Trophoblast cell (in vitro differentiated cells and primary cell): ENCODE measurements around the gene ASAP3.

Source experiments
- DNase-seq, 2 donors: peaks; one replicate each; pipeline ENCODE4 v3.0.0-alpha.2; 2016
- H2AFZ ChIP-seq: 2 replicates; pipeline ENCODE4 v1.6.1; 2013; ENCODE audit warnings: low read length, moderate library complexity, mild to moderate bottlenecking; ENCODE audit not compliant: insufficient read depth, poor library complexity
- H2AK5ac ChIP-seq: 2 replicates; pipeline ENCODE4 v1.6.1; 2013; ENCODE audit warnings: mild to moderate bottlenecking, low read length
- H2BK120ac ChIP-seq: 2 replicates; pipeline ENCODE4 v1.6.1; 2013; ENCODE audit warnings: low read length, mild to moderate bottlenecking, moderate library complexity; ENCODE audit not compliant: insufficient read depth, poor library complexity
- H2BK12ac ChIP-seq: 2 replicates; pipeline ENCODE4 v1.6.1; 2013; ENCODE audit warnings: mild to moderate bottlenecking, low read length, moderate library complexity
- H2BK5ac ChIP-seq: 2 replicates; pipeline ENCODE4 v1.6.1; 2013; ENCODE audit warnings: low read length, low read depth, moderate library complexity, mild to moderate bottlenecking; ENCODE audit not compliant: poor library complexity
- H3K14ac ChIP-seq: 2 replicates; pipeline ENCODE4 v1.6.1; 2013; ENCODE audit warnings: mild to moderate bottlenecking, low read length
- H3K18ac ChIP-seq: 2 replicates; pipeline ENCODE4 v1.6.1; 2013; ENCODE audit warnings: mild to moderate bottlenecking, low read length
- H3K23ac ChIP-seq: 2 replicates; pipeline ENCODE4 v1.6.1; 2013; ENCODE audit warnings: low read length
- H3K27ac ChIP-seq: 2 replicates; pipeline ENCODE4 v1.5.1; 2013; ENCODE audit warnings: low read depth, mild to moderate bottlenecking, inconsistent platforms, low read length, moderate library complexity
- H3K27me3 ChIP-seq: 2 replicates; pipeline ENCODE4 v1.6.1; 2013; ENCODE audit warnings: inconsistent platforms, mild to moderate bottlenecking, low read length, moderate library complexity; ENCODE audit not compliant: insufficient read depth
- H3K36me3 ChIP-seq, 2 experiments: 1 replicate in 1 of 2; 2 replicates in 1 of 2; pipeline ENCODE4 v1.6.1; 2013; ENCODE audit warnings: low read length in 2 of 2, mild to moderate bottlenecking in 2 of 2, moderate library complexity in 1 of 2; ENCODE audit not compliant: insufficient read depth in 2 of 2, control insufficient read depth in 1 of 2
- H3K4ac ChIP-seq: 2 replicates; pipeline ENCODE4 v1.6.1; 2013; ENCODE audit warnings: low read depth, mild to moderate bottlenecking, low read length, moderate library complexity
- H3K4me1 ChIP-seq, 2 experiments: 1 replicate in 1 of 2; 2 replicates in 1 of 2; pipeline ENCODE4 v1.6.1; 2013; ENCODE audit warnings: low read length in 2 of 2, mild to moderate bottlenecking in 2 of 2, moderate library complexity in 1 of 2; ENCODE audit not compliant: insufficient read depth in 2 of 2, control insufficient read depth in 1 of 2
- H3K4me2 ChIP-seq: 2 replicates; pipeline ENCODE4 v1.6.1; 2013; ENCODE audit warnings: inconsistent platforms, mild to moderate bottlenecking, low read length, moderate library complexity
- H3K4me3 ChIP-seq: 2 replicates; pipeline ENCODE4 v1.5.1; 2013; ENCODE audit warnings: mild to moderate bottlenecking, low read depth, low read length, inconsistent platforms
- H3K79me1 ChIP-seq: one replicate; pipeline ENCODE4 v1.6.1; 2013; ENCODE audit warnings: low read length
- H3K79me2 ChIP-seq: 2 replicates; pipeline ENCODE4 v1.6.1; 2013; ENCODE audit warnings: low read length, mild to moderate bottlenecking; ENCODE audit not compliant: control insufficient read depth, insufficient read depth, poor library complexity
- H3K9ac ChIP-seq: 2 replicates; pipeline ENCODE4 v1.6.1; 2013; ENCODE audit warnings: mild to moderate bottlenecking, low read length
- H3K9me3 ChIP-seq: 2 replicates; pipeline ENCODE4 v1.6.1; 2013; ENCODE audit warnings: low read depth, mild to moderate bottlenecking, control low read depth, inconsistent platforms, low read length; ENCODE audit not compliant: insufficient read depth
- H4K12ac ChIP-seq: 2 replicates; pipeline ENCODE4 v1.6.1; 2013; ENCODE audit warnings: low read depth, mild to moderate bottlenecking, low read length, moderate library complexity
- H4K8ac ChIP-seq: 2 replicates; pipeline ENCODE4 v1.6.1; 2013; ENCODE audit warnings: low read depth, mild to moderate bottlenecking, low read length, moderate library complexity
- H4K91ac ChIP-seq: one replicate; pipeline ENCODE4 v1.6.1; 2013; ENCODE audit warnings: low read depth, mild to moderate bottlenecking, low read length, moderate library complexity
- WGBS: extraction: QIAGEN DNeasy Blood & Tissue Kit; methylation state at CpG from one replicate; pipeline ENCODE4 v1.1.7; 2013; ENCODE audit warnings: missing lambda C conversion rate; ENCODE audit not compliant: insufficient read length, insufficient coverage; ENCODE audit errors: extremely low coverage; 5-methylcytosine and 5-hydroxymethylcytosine counted together

ASAP3 gene

DNA sequence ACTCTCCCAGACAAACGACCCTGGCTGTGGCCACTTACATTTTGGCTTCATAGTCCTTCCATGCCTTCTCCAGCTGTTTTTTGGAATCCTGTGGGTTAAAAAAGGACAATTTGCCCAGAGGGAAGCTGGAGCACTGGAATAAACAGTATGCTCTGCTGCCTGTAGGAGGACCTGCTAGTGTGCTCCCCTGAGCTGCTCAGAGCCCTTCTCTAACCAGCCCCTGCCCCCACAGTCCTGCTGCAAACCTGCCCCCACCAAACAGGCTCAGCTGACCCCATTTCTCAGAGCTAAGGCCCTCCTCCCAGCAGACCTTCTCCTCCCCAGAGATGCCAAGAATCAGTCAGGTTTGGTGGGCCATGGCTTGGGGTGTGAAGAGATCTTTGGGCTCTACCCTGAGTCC is 32.5 kb downstream of the ASAP3 start:
- no peak overlapping the region for H4K8ac ChIP-seq
- H4K91ac ChIP-seq, result no peak overlapping the region
- H3K4me2 ChIP-seq, result no peak overlapping the region
- H2AK5ac ChIP-seq, result no peak overlapping the region
- H3K27ac ChIP-seq, result no peak overlapping the region
- no peak overlapping the region for H2AFZ ChIP-seq
- whole genome bisulfite sequencing, result no CpG with 5 or more reads among the region's 1 CpG
- no peak overlapping the region for H3K4me3 ChIP-seq
- H2BK5ac ChIP-seq, result no peak overlapping the region
- H3K27me3 ChIP-seq, result no peaks in the 10 kb centered on the region
- H4K12ac ChIP-seq, result no peak overlapping the region
- no peak overlapping the region for H3K9ac ChIP-seq
- H3K14ac ChIP-seq, result no peak overlapping the region
- no peak overlapping the region for H3K4ac ChIP-seq
- peak in 1 of 2 donors; percentile 22 for DNase-seq
- no peak overlapping the region for H2BK12ac ChIP-seq
- no peak overlapping the region for H2BK120ac ChIP-seq
- no peak overlapping the region for H3K23ac ChIP-seq
- H3K79me1 ChIP-seq, result peaks cover 2% of the 10 kb centered on the region
- H3K36me3 ChIP-seq, result peaks cover 6 to 7% of the 10 kb centered on the region in 2 experiments
- no peak overlapping the region for H3K18ac ChIP-seq
- H3K4me1 ChIP-seq, result peaks cover 12 to 17% of the 10 kb centered on the region in 2 experiments
- H3K9me3 ChIP-seq, result peaks cover 2% of the 10 kb centered on the region
- no peaks in the 10 kb centered on the region for H3K79me2 ChIP-seq

DNA sequence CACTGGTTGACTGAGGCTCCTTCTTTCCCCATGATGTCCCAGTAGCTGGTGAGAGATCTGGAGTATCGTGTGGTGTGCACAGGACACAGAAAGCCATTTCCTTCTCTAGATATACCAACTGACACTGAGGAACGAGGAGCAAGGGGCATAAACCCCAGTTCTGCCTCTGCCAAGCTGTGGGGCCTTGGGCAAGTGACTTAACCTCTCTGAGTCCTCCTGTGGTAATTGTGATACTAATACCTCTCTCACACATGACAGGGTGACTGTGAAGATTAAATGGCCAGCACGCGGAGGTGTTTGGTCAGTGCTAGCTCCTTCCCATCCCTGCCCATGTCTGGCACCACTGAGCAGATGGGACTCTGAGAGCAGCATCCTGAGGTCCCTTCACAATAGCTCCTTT is 33.1 kb downstream of the ASAP3 start:
- Histone ChIP-seq H3K36me3 (peaks cover 6 to 7% of the 10 kb centered on the region in 2 experiments), H3K4me1 (peaks cover 12 to 17% of the 10 kb centered on the region in 2 experiments), H4K91ac (no peak overlapping the region), H3K18ac (no peak overlapping the region), H3K23ac (no peak overlapping the region), H3K4me2 (no peak overlapping the region), H2BK5ac (no peak overlapping the region), H3K9me3 (peaks cover 2% of the 10 kb centered on the region), H4K8ac (no peak overlapping the region), H3K4me3 (no peak overlapping the region), H3K79me2 (no peaks in the 10 kb centered on the region), H2BK120ac (no peak overlapping the region), H3K4ac (no peak overlapping the region), H3K27me3 (no peaks in the 10 kb centered on the region), H2AK5ac (no peak overlapping the region), H2AFZ (no peak overlapping the region), H4K12ac (no peak overlapping the region), H3K14ac (no peak overlapping the region), H3K9ac (no peak overlapping the region), H3K27ac (no peak overlapping the region), H2BK12ac (no peak overlapping the region), H3K79me1 (peaks cover 2% of the 10 kb centered on the region)
- WGBS, result no CpG with 5 or more reads among the region's 4 CpGs
- DNase-seq, result no peak

DNA sequence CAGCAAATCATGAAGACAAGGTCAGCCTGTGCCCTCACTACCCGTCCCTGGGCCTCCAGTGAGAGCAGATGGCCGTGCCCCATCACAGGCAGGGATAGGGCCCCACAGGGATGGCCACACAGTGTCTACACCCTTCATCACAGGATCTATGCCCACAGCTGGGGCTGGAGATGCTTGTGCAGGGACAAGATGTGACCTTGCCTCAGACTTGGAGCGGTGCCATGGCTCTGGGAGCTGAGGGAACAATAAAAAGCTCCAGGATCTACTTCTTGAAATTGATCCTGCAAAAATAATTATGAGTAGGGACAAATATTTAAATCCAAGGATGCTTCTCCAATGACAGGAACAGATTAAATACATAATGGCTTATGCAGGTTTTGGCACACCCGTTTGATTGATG is 34.0 kb downstream of the ASAP3 start:
- H3K9me3 ChIP-seq, result peaks cover 2% of the 10 kb centered on the region
- no peak overlapping the region for H3K4me2 ChIP-seq
- H3K4ac ChIP-seq, result no peak overlapping the region
- H3K18ac ChIP-seq, result no peak overlapping the region
- no peaks in the 10 kb centered on the region for H3K27me3 ChIP-seq
- no peak overlapping the region for H3K23ac ChIP-seq
- H3K4me1 ChIP-seq, result peaks cover 12 to 17% of the 10 kb centered on the region in 2 experiments
- peaks cover 2 to 4% of the 10 kb centered on the region in 2 experiments for H3K36me3 ChIP-seq
- H2BK5ac ChIP-seq, result no peak overlapping the region
- no CpG with 5 or more reads among the region's 4 CpGs for WGBS
- H3K79me2 ChIP-seq, result no peaks in the 10 kb centered on the region
- no peak overlapping the region for H2AFZ ChIP-seq
- DNase-seq, result peak; percentile 39 to 60
- H3K14ac ChIP-seq, result no peak overlapping the region
- H3K4me3 ChIP-seq, result no peak overlapping the region
- H4K91ac ChIP-seq, result no peak overlapping the region
- peaks cover 2% of the 10 kb centered on the region for H3K79me1 ChIP-seq
- no peak overlapping the region for H2BK120ac ChIP-seq
- H4K12ac ChIP-seq, result no peak overlapping the region
- H4K8ac ChIP-seq, result no peak overlapping the region
- H2BK12ac ChIP-seq, result no peak overlapping the region
- no peak overlapping the region for H3K9ac ChIP-seq
- no peak overlapping the region for H3K27ac ChIP-seq
- H2AK5ac ChIP-seq, result no peak overlapping the region

DNA sequence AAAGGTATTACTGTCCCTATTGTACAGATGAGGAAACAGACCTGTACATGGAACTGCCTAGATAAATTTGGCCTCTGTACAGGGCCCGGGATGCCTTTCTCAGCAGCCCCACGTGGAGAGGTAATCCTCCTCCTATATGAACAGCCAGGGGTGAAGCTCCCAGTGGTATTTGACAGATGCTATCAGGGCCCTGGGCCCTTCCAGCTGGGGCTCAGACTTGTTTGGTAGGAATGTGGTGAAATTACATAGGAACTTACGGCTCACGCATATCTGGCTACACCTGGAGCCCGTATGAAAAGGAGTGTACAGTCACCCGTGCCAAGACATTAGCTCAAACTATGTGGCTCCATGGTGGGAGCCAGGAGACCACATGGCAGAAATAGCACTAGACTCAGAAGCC is 34.7 kb downstream of the ASAP3 start:
- no peak overlapping the region for H4K8ac ChIP-seq
- peaks cover 2% of the 10 kb centered on the region in 2 experiments for H3K36me3 ChIP-seq
- H2BK5ac ChIP-seq, result no peak overlapping the region
- H3K79me2 ChIP-seq, result no peaks in the 10 kb centered on the region
- H3K14ac ChIP-seq, result no peak overlapping the region
- no peak overlapping the region for H2AFZ ChIP-seq
- no peak overlapping the region for H2BK12ac ChIP-seq
- no peak overlapping the region for H3K4ac ChIP-seq
- DNase-seq, result peak; percentile 98 to 99
- no peak overlapping the region for H3K4me3 ChIP-seq
- no peak overlapping the region for H4K12ac ChIP-seq
- peaks cover 12 to 17% of the 10 kb centered on the region in 2 experiments for H3K4me1 ChIP-seq
- no peak overlapping the region for H3K9ac ChIP-seq
- WGBS, result no CpG with 5 or more reads among the region's 6 CpGs
- H2AK5ac ChIP-seq, result no peak overlapping the region
- no peak overlapping the region for H3K4me2 ChIP-seq
- H3K79me1 ChIP-seq, result peaks cover 2% of the 10 kb centered on the region
- H2BK120ac ChIP-seq, result no peak overlapping the region
- no peaks in the 10 kb centered on the region for H3K27me3 ChIP-seq
- H4K91ac ChIP-seq, result no peak overlapping the region
- peaks cover 2% of the 10 kb centered on the region for H3K9me3 ChIP-seq
- H3K23ac ChIP-seq, result no peak overlapping the region
- no peak overlapping the region for H3K18ac ChIP-seq
- H3K27ac ChIP-seq, result no peak overlapping the region
